Neuronal stem cell (in vitro differentiated cells): ENCODE results near the gene TMEM88.

Experiments used
- DNase-seq: peaks from one replicate; pipeline ENCODE4 v3.0.0-alpha.2; 2013; ENCODE audit warnings: low spot score
- H2AFZ ChIP-seq: one replicate; pipeline ENCODE4 v1.6.1; 2013; ENCODE audit warnings: mild to moderate bottlenecking, low read length, inconsistent platforms
- H2AK5ac ChIP-seq: 2 replicates; pipeline ENCODE4 v1.6.1; 2013; ENCODE audit warnings: low read depth, mild to moderate bottlenecking, inconsistent platforms, low read length, moderate library complexity, mixed read lengths
- H2BK120ac ChIP-seq: 2 replicates; pipeline ENCODE4 v1.6.1; 2013; ENCODE audit warnings: low read depth, mild to moderate bottlenecking, inconsistent platforms, low read length, moderate library complexity, mixed read lengths
- H2BK12ac ChIP-seq: one replicate; pipeline ENCODE4 v1.6.1; 2013; ENCODE audit warnings: low read length, inconsistent platforms
- H2BK15ac ChIP-seq: 2 replicates; pipeline ENCODE4 v1.6.1; 2013; ENCODE audit warnings: mild to moderate bottlenecking, low read length, inconsistent platforms, mixed read lengths
- H2BK5ac ChIP-seq: one replicate; pipeline ENCODE4 v1.6.1; 2013; ENCODE audit warnings: inconsistent platforms, mild to moderate bottlenecking, low read length, moderate library complexity
- H3K14ac ChIP-seq: one replicate; pipeline ENCODE4 v1.6.1; 2013; ENCODE audit warnings: low read length, inconsistent platforms
- H3K18ac ChIP-seq: 2 replicates; pipeline ENCODE4 v1.6.1; 2013; ENCODE audit warnings: low read length, inconsistent platforms
- H3K23ac ChIP-seq: 2 replicates; pipeline ENCODE4 v1.6.1; 2013; ENCODE audit warnings: low read depth, mild to moderate bottlenecking, mixed read lengths, low read length, inconsistent platforms; ENCODE audit not compliant: poor library complexity
- H3K27ac ChIP-seq: replicated peaks from 3 replicates; pipeline ENCODE4 v1.5.1; 2013; ENCODE audit warnings: low read length, inconsistent platforms
- H3K27me3 ChIP-seq, 3 experiments: 2 replicates each; pipeline ENCODE4 v1.6.1; 2013; ENCODE audit warnings: low read length in 3 of 3, mild to moderate bottlenecking in 2 of 3, inconsistent platforms in 1 of 3, low read depth in 1 of 3, mixed read lengths in 1 of 3, moderate library complexity in 1 of 3; ENCODE audit not compliant: control insufficient read depth in 3 of 3, insufficient read depth in 3 of 3
- H3K36me3 ChIP-seq, 2 donors: replicated peaks in 1 of 2; 2 replicates each; pipeline ENCODE4 v1.6.1; 2013; ENCODE audit warnings: low read length in 2 of 2; ENCODE audit not compliant: control insufficient read depth in 2 of 2, insufficient read depth in 2 of 2
- H3K4ac ChIP-seq: 2 replicates; pipeline ENCODE4 v1.6.1; 2013; ENCODE audit warnings: inconsistent platforms, mild to moderate bottlenecking, low read length, moderate library complexity
- H3K4me1 ChIP-seq, 2 donors: 1 replicate in 1 of 2; 2 replicates in 1 of 2; pipeline ENCODE4 v1.6.1; 2013; ENCODE audit warnings: low read length in 2 of 2, low read depth in 1 of 2; ENCODE audit not compliant: control insufficient read depth in 2 of 2, insufficient read depth in 1 of 2
- H3K4me2 ChIP-seq: one replicate; pipeline ENCODE4 v1.6.1; 2013; ENCODE audit warnings: mild to moderate bottlenecking, low read length, inconsistent platforms; ENCODE audit not compliant: insufficient read depth, poor library complexity, severe bottlenecking
- H3K4me3 ChIP-seq, 2 donors: 2 replicates each; pipeline ENCODE4 v1.5.1; 2013; ENCODE audit warnings: low read length in 2 of 2, mild to moderate bottlenecking in 2 of 2, inconsistent platforms in 1 of 2, moderate library complexity in 1 of 2
- H3K79me1 ChIP-seq: one replicate; pipeline ENCODE4 v1.6.1; 2013; ENCODE audit warnings: low read depth, mild to moderate bottlenecking, inconsistent platforms, low read length, moderate library complexity
- H3K9ac ChIP-seq: one replicate; pipeline ENCODE4 v1.6.1; 2013; ENCODE audit warnings: mild to moderate bottlenecking, low read depth, low read length, inconsistent platforms; ENCODE audit not compliant: poor library complexity
- H3K9me3 ChIP-seq, 2 donors: replicated peaks in 1 of 2; 2 replicates each; pipeline versions ENCODE3 to v1.6.1; 2013; ENCODE audit warnings: low read length in 2 of 2, mild to moderate bottlenecking in 2 of 2, inconsistent platforms in 1 of 2, low read depth in 1 of 2, mixed read lengths in 1 of 2, moderate library complexity in 1 of 2; ENCODE audit not compliant: control insufficient read depth in 2 of 2, insufficient read depth in 1 of 2
- H4K8ac ChIP-seq: one replicate; pipeline ENCODE4 v1.6.1; 2013; ENCODE audit warnings: low read depth, mild to moderate bottlenecking, inconsistent platforms, low read length, moderate library complexity
- H4K91ac ChIP-seq: one replicate; pipeline ENCODE4 v1.6.1; 2013; ENCODE audit warnings: low read length, low read depth, mild to moderate bottlenecking, inconsistent platforms; ENCODE audit not compliant: poor library complexity
- WGBS, 2 donors: extraction: QIAGEN DNeasy Blood & Tissue Kit; methylation state at CpG; one replicate each; pipeline ENCODE4 v1.1.7; 2013; ENCODE audit warnings: missing lambda C conversion rate in 2 of 2, mixed read lengths in 1 of 2; ENCODE audit not compliant: insufficient read length in 2 of 2, insufficient replicate concordance in 1 of 2; ENCODE audit errors: extremely low coverage in 2 of 2; 5-methylcytosine and 5-hydroxymethylcytosine counted together

Gene TMEM88

GRCh38 chr17:7816926-7817642 lies 37.8 kb upstream of the TMEM88 start:
- no peaks in the 10 kb centered on the region for H3K4me1 ChIP-seq
- no peak overlapping the region for H3K23ac ChIP-seq
- no peak overlapping the region for H3K4ac ChIP-seq
- H2BK5ac ChIP-seq = no peak overlapping the region
- no peak for DNase-seq
- H2BK12ac ChIP-seq = no peak overlapping the region
- no peak overlapping the region for H3K27ac ChIP-seq
- no peak overlapping the region for H3K18ac ChIP-seq
- H3K14ac ChIP-seq = no peak overlapping the region
- no peaks in the 10 kb centered on the region for H3K36me3 ChIP-seq
- peak overlapping the region; percentile 70 for H3K9ac ChIP-seq
- no peaks in the 10 kb centered on the region for H3K79me1 ChIP-seq
- no peak overlapping the region for H3K4me2 ChIP-seq
- H2BK15ac ChIP-seq = no peak overlapping the region
- no peak overlapping the region for H2BK120ac ChIP-seq
- no peak overlapping the region for H3K4me3 ChIP-seq
- H4K91ac ChIP-seq = no peak overlapping the region
- no peak overlapping the region for H2AFZ ChIP-seq
- H2AK5ac ChIP-seq = no peak overlapping the region
- peaks cover 0 to 47% (median 4%) of the 10 kb centered on the region in 3 experiments for H3K27me3 ChIP-seq
- H4K8ac ChIP-seq = no peak overlapping the region
- no peaks in the 10 kb centered on the region for H3K9me3 ChIP-seq
- no CpG with 5 or more reads among the region's 10 CpGs for WGBS, 2 donors

- Histone ChIP-seq H2AK5ac (no peak overlapping the region), H3K9ac (peak overlapping the region; percentile 70), H3K4me3 (no peak overlapping the region), H3K14ac (no peak overlapping the region), H3K27ac (no peak overlapping the region), H3K9me3 (no peaks in the 10 kb centered on the region), H2BK15ac (no peak overlapping the region), H3K4ac (no peak overlapping the region), H3K23ac (no peak overlapping the region), H3K79me1 (no peaks in the 10 kb centered on the region), H3K4me1 (no peaks in the 10 kb centered on the region), H4K91ac (no peak overlapping the region), H2BK5ac (no peak overlapping the region), H2BK12ac (no peak overlapping the region), H3K36me3 (no peaks in the 10 kb centered on the region), H2AFZ (no peak overlapping the region), H3K18ac (no peak overlapping the region), H2BK120ac (no peak overlapping the region), H3K27me3 (peaks cover 0 to 47% (median 4%) of the 10 kb centered on the region in 3 experiments), H4K8ac (no peak overlapping the region), H3K4me2 (no peak overlapping the region)
- DNase-seq = no peak
- WGBS, 2 donors = no CpG with 5 or more reads among the region's 9 CpGs
Measured at GRCh38 chr17:7817643-7817964, 37.3 kb upstream of the TMEM88 start.

GRCh38 chr17:7818026-7818425 lies 36.8 kb upstream of the TMEM88 start:
- Histone ChIP-seq H3K23ac (peak overlapping the region; percentile 34), H2BK120ac (no peak overlapping the region), H3K4ac (no peak overlapping the region), H3K18ac (no peak overlapping the region), H2BK12ac (no peak overlapping the region), H2AK5ac (no peak overlapping the region), H2BK15ac (no peak overlapping the region), H3K4me3 (no peak overlapping the region), H2AFZ (no peak overlapping the region), H3K9me3 (no peaks in the 10 kb centered on the region), H2BK5ac (no peak overlapping the region), H4K8ac (no peak overlapping the region), H3K9ac (no peak overlapping the region), H3K36me3 (no peaks in the 10 kb centered on the region), H3K27ac (no peak overlapping the region), H4K91ac (no peak overlapping the region), H3K4me1 (no peaks in the 10 kb centered on the region), H3K79me1 (no peaks in the 10 kb centered on the region), H3K27me3 (peaks cover 0 to 47% (median 4%) of the 10 kb centered on the region in 3 experiments), H3K4me2 (no peak overlapping the region), H3K14ac (peak overlapping the region; percentile 26)
- no CpG with 5 or more reads among the region's 10 CpGs for WGBS, 2 donors
- DNase-seq = no peak

GRCh38 chr17:7818746-7819645 lies 35.9 kb upstream of the TMEM88 start:
- Histone ChIP-seq H2AFZ (no peak overlapping the region), H2BK12ac (peak overlapping the region; percentile 30), H3K36me3 (no peaks in the 10 kb centered on the region), H3K9ac (no peak overlapping the region), H4K91ac (no peak overlapping the region), H3K4me1 (peaks cover 0 to 2% of the 10 kb centered on the region in 2 donors), H3K4me2 (no peak overlapping the region), H2BK15ac (peak overlapping the region; percentile 42), H3K18ac (peak overlapping the region; percentile 11), H3K23ac (no peak overlapping the region), H3K14ac (peak overlapping the region; percentile 67), H2BK120ac (peak overlapping the region; percentile 21), H4K8ac (no peak overlapping the region), H3K27me3 (peaks cover 0 to 55% (median 11%) of the 10 kb centered on the region in 3 experiments), H3K4me3 (no peak overlapping the region), H2BK5ac (peak overlapping the region; percentile 48), H3K27ac (no peak overlapping the region), H3K9me3 (no peaks in the 10 kb centered on the region), H2AK5ac (peak overlapping the region; percentile 89), H3K79me1 (peaks cover 2% of the 10 kb centered on the region), H3K4ac (no peak overlapping the region)
- DNase-seq = no peak
- no CpG with 5 or more reads among the region's 27 CpGs for WGBS, 2 donors
